Stimulated activated CD8-positive, alpha-beta memory T cell treated with anti-CD3 and anti-CD28 coated beads, Interleukin-7, amount 100 ng/mL, for 24 hours (primary cell): Measurements from ENCODE around the gene ABCB10.
"Not testable (repeated sequence)": the region's sequence is repeated elsewhere in the genome, so short reads cannot be mapped to it uniquely, and the experiment has no call there.

ENCODE experiments used
- DNase-seq: peaks from one replicate; pipeline ENCODE4 v3.0.0-alpha.2; 2020; ENCODE audit warnings: low read depth

ABCB10 gene

DNA sequence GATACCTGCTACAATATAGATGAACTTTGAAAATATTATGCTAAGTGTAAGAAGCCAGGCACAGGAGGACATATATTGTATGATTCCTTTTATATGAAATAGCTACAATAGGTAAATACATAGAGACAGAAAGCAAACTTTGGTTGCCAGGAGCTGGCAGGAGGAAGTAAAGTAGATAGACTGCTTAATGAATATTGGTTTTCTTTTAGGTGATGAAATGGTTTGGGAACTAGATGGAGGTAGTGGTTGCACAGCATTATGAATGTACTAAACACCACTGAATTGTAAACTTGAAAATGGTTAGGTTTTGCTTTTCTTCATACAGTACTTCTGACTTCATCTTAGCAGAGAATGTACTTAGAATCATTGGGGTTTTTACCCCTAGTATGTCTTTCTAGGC lies 21.5 kb downstream of the ABCB10 start:
- no peak for DNase-seq

DNA sequence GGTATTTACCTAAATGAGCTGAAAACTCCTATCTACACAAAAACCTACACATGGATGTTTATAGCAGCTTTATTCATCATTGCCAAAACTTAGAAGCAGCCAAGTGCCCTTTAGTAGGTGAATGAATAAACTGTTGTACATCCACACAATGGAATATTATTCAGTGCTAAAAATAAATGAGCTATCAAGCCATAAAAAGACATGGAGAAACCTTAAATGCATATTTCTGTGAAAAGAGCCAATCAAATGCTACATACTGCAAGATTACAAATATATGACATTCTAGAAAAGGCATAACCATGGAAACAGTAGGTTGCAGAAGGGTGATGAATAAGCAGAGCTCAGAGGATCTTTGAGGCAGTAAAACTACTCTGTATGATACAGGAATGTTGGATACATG lies 23.3 kb downstream of the ABCB10 start:
- DNase-seq: no peak

DNA sequence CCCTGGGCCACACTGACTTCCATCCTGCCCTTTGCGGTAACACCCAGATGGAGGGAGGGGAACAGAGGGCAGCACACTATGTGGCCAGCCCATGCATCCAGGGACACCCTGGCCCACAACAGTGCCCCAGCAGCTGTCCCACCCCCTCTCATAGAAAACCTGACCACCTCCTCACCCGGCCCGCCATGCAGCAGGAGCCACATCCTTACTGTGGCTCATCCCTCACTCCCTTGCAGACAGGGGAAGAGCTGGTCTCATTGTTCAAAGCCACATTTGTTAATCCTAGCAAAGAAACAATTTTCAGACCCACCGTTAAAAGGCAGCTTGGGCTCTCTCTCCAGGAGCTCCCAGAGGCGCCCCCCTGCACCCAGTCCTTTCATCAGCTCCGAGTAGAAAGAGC lies 27.2 kb downstream of the ABCB10 start:
- no peak for DNase-seq

DNA sequence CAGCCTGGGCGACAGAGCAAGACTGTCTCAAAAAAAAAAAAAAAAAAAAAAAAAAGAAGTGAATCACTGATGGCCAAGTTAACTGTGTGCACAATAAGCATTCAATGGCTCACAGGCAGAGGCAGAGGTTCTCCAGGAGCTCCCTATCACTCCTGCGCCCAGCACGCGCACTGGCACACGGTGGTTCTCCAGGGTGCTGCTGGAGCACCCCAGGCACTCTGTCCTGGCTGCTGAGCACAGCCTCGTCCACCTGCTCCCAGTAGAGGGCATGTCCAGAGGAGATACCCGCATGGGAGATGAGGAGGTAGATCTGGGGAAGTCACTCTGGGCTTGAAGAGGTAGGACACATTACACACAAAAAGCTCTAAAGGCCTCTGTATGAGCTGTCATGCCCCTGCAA lies 28.9 kb downstream of the ABCB10 start:
- no peak for DNase-seq

DNA sequence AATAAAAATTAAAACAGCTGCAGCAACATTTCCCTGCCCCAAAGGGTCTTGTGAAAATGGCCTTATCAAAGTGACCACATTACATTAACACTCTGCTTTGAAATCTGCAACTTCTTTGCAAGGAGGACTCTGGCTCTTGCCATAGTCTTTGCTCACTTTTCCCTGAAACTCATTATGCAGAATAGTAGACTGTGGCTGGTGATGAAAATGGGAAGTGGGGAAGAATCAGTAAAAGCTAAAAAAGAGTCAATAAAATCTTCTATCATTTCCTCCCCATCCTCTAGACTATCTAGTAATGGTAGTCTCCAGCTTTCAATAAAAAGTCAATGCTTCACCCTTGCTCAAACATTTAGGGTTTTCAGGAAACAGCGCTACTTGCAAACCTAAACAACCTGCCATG lies 31.8 kb downstream of the ABCB10 start:
- no peak for DNase-seq

DNA sequence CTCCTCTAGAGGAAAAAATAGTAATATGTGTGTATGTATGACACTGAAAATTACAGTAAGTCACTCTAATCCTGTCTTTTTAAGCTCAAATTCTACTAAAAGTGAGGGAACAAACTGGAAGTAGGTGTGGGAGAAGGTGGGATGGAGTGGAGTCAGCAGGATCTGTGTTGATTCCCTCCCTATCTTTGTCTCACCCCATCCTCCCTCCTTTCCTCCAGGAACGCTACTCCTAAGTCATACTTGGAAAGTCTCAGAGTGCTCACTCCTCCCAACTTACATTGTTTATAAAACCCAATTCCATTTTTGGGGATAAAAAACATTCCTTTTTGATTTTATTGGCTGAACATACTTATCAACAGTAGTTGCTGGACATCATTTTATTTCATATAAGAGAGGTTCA lies 35.5 kb downstream of the ABCB10 start:
- DNase-seq: no peak

DNA sequence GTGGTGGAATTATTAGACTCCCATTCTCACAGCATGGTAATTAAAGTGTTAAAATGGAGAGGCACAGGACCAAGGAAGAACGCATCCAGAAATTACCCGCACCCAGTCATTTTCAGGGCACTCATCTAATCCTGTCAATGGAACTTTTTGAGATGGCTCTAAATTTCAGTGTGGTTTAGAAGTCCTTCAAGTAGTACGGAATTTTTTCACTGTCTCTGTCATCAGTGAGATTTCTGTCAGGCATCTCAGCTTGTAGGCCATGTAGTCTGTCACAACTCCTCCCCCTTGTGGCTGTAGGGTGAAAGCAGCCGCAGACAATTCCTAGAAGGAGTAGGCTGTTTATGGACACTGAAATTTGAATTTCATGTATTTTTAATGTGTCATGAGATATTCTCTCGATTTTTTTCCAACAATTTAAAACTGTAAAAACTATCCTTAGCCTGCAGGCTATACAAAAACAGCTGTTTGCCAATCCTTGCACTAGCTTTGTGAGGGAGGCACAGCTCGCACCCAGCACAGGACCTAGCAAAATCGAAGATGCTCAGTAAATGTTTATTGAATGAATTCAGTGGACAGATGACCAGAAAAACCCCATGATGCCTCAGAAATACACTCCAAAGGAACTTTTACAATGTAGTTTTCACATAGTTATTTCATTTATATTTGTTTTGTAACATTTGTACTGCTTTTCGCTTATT lies 43.8 kb downstream of the ABCB10 start:
- no peak for DNase-seq

DNA sequence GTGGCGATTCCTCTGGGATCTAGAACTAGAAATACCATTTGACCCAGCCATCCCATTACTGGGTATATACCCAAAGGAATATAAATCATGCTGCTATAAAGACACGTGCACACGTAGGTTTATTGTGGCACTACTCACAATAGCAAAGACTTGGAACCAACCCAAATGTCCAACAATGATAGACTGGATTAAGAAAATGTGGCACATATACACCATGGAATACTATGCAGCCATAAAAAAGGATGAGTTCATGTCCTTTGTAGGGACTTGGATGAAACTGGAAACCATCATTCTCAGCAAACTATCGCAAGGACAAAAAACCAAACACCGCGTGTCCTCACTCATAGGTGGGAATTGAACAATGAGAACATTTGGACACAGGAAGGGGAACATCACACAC lies 46.9 kb downstream of the ABCB10 start:
- not testable (repeated sequence) for DNase-seq

DNA sequence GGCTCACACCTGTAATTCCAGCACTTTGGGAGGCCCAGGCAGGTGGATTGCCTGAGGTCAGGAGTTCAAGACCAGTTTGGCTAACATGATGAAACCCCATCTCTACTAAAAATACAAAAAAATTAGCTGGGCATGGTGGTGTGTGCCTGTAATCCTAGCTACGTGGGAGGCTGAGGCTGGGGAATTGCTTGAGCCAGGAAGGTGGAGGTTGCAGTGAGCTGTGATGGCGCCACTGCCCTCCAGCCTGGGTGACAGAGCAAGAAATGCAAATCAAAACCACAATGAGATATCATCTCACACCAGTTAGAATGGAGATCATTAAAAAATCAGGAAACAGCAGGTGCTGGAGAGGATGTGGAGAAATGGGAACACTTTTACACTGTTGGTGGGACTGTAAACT lies 47.3 kb downstream of the ABCB10 start:
- DNase-seq: not testable (repeated sequence)

DNA sequence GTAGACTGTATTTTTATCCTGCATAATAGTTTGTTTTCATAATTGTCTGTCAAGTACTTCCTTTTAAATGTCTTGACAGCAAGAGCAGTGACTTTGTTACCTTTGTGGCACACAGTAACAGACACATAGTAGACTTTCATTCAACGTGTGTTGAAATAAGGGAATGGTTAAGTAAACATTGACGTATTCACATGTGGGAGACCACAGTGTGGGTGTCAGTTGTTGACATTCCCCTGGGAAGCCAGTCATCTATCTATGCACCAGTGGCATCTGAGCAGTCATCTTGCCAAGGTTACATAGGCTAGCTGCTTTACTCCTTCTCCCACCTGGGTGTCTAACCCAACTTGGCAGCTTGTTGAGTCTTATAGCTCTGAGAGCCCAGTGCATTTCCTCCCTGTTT lies 48.9 kb downstream of the ABCB10 start:
- DNase-seq: no peak

DNA sequence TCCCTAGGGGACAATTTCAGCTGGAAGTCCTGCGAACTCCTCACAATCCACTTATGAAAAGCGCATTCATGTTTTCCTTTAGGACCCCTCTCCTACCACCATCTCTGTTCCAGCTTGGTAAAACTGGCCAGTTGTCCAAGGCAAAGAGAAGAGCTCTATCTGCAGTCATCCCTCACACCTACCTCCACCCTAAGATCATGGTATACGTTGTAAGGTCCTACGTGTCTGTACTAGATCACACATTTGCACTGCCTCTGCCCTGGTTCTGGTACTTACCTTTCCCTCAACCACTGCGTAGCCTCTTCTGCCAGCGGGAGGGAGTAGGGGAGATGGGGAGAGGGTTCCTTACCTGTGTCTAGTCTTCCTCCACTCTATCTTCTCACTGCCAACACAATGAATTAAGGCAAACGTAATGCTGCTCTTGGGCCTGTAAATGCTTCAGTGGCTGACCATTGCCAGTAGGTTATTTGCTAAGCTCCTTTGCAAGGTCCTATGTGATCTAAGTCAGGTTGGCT lies 49.6 kb downstream of the ABCB10 start:
- DNase-seq: no peak

DNA sequence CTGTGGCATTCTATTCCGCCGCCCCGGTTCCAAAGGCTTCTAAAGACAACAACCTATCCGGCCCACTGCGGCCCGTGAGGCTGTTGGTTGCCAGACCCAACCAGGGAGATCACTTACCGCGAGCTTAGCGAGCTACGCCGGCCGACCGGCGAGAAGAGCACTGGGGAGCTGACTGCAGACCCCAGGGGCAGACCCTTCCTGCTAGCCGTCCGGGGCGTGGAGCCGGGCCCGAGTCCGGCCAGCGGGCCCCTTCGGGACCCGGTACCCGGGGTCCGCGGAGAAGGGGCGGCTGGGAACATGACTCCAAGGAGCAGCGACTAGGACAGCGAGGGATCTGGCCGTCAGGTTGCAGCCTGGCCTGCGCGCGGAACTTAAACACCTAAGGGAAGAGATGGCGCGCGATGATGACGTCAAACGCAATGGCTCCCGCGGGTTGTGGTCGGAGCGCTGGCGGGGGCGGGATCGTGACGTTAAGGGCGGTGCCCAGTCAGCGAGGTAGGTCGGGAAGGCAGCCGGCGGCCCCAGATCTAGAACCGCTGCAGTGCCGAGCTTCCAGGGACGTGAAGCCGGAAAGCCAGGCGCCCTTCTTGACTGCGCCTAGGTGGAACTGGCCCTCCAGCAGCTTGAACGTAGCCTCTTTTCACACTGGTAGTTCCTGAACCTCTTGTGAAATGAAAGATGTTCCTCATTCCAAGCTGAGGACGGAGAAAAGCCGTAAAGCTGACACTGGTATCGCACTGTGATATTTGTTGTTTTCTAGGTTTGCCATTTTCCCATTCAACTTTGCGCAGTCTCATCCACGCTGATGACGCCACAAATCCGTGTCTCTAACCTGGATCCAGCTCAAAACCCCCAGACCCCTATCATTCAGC lies 50.3 kb downstream of the ABCB10 start, which contains the start of gene NUP133:
TSS of gene NUP133 (minus strand) at position 391 of the 872 bp plus-strand sequence. CDS start at position 299, 92 bp downstream.
- peak; percentile 99 for DNase-seq

DNA sequence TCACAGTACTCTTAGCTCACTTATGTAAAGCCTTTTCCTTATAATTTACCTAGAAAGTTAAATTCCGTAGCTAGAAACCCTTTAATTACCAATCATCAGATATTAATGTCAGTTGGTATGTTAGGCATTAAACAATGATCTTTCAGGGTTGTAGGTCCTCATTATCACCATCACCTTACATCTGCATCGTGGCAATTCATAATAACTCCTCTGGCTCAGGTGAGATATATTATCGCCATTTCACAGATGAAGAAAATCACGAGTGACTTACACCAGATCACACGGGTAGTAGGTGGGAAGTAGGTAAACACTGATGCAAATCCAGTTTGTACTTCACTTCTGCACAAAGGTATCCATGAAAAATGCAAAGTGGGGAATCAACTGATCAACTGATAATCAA lies 51.0 kb downstream of the ABCB10 start:
- DNase-seq: no peak

DNA sequence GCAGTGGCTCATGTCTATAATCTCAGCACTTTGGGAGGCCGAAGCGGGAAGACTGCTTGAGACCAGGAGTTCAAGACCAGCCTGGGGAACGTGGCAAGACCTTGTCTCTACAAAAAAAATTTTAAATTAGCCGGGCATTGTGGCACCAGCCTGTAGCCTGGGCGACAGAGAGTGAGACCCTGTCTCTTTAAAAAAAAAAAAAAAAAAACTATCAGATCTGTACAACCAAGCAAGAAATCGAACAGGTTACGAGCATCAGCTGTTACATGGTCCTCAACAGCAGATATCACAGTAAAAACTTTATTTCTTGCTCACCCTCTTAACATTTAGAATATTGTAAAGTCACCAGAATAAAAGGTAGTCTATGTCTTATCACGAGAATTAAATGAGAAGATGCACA lies 51.9 kb downstream of the ABCB10 start:
- no peak for DNase-seq

DNA sequence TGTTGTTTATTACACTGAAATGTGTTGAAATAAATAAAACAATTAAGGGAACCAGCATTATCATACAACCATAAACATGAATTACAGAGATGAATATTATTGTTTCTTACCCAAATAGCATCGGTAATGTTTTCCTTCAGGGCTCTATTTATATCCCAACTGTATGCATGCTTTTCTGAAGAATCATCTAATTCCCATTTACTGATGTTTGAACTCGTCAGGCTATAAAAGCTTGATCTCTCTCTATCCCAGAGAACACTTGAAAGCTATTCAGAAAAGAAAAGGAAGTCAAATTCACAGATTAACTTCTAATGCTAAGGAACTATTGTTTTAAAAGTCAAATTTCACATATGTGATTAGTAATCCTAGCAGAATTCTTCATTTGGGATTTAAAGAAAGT lies 62.7 kb downstream of the ABCB10 start:
- DNase-seq: no peak

DNA sequence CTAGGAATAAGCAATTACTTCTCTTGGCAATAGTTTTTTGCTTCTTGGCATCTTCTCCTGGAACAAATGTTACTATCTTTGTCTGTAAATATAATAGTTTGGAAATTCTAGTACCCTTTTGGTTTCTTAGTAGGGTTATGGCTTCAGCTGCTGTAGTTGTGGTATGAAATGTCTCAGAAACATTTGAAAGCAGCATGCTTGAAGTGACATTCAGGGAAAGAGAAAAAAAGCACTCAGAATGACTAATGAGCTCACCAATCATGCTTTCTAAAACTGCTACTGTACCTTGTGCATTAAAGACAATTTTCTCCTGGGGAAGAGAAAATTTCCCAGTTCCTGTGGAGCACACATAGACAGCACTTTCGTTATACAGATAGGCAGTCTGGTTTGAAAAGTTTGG lies 71.3 kb downstream of the ABCB10 start:
- no peak for DNase-seq

DNA sequence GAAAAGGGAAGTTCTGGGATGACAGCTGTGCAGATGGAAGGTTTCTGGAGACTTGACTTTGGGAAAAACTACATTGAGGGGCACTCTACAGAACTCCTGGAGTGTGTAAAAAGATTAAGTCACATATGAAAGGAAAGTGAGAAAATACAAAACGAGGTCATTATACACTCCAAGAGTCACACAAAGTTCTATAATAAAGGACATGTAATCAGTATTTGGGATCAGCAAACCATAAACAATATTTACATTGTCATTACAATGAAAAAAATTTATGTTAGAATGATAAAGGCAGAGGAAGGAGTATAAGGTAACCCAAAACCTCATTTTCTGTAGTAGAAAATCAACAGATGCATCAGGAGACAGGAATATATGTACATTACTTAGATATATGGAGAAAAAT lies 73.2 kb downstream of the ABCB10 start:
- DNase-seq: no peak

DNA sequence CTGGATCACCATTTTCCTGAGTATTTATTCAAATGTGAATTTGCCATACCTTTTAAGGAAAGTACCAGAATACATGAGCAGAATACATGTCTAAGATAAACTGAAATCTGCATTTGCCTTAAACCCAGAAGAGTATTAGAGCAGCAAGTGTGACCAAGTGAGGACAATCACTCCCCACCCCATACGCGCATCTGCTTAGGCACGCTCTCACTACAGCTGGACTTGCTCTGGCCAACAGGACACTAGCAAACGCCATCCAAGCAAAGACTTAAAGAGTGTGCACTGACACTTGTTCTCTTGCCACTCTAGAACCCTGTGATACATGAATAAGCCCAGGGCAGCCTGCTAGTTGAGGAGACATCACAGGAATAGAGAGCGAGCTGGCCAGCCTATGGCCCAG lies 76.0 kb downstream of the ABCB10 start:
- DNase-seq: no peak

DNA sequence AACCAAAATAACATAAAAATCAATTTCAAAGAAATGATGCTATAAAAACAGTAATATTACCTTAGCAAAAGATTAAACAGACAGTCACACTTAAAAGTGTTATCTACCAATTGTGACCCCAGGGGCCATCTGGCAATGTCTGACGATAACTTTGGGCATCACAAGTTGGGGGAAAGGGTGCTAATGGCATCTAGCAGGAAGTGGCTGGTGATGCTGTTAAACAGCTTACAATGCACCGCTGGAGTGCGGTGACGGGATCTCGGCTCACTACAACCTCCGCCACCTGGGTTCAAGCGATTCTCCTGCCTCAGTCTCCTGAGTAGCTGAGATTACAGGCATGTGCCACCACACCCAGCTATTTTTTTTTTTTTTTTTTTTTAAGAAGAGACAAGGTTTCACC lies 78.0 kb downstream of the ABCB10 start:
- DNase-seq: no peak

DNA sequence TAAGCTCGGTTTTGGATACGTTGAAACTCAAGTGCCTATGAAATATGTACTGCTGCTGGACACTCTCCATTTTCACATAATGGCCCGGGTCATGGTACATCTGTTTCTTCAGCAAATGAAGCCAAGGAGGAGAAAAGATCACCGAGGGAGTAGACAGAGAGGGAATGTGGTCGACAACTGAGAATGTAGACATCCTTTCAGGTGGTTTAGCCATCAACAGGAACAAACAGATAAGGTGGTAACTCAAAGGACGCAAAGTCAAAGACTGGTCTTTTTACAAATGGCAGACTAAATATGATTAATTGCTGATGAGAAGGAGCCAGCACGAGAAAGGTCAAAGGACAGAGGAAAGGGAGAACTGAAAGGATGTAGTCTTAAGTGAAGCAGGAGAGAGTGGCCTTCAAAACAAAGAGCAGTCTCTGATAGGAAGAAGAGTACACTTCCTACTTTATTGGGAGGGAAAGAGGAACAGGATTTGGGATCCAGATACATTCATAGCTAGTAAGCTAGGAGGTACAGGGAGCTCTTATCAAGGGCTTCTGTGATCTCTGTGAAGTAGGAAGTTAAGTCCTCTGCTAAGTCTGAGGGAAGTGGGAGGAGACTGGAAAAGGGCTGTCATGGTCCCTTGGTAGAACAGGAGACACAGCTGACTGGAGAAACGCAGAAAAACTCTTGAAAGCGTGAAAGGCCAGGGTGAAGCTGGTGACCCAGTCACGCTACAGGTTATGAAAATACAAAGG lies 78.7 kb downstream of the ABCB10 start:
- no peak for DNase-seq

DNA sequence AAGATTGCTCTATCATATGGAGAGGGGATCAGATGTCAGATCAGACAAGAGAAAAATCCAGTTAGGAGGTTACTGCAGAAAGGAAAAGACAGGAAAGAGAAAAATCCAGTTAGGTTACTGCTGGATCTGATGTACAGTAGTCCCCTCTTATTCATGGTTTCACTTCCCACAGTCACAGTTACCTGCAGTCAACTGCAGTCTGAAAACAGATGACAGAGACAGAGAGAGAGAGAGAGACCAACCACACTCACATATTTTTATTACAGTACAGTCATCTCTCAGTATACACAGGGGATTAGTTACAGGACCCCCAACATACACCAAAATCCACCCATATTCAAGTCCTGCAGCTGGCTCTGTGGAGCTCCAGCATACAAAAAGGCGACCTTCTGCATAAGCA lies 79.7 kb downstream of the ABCB10 start:
- no peak for DNase-seq

DNA sequence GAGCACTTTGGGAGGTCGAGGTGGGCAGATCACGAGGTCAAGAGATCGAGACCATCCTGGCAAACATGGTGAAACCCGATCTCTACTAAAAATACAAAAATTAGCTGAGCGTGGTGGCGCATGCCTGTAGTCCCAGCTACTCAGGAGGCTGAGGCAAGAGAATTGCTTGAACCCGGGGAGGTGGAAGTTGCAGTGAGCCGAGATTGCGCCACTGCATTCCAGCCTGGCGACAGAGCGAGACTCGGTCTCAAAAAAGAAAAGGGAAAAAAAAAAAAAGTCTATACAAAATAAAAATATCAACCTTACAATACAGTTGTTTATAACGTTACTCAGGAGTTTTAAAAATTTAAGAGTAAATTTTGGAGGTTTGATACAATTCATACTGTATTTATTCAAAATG lies 82.6 kb downstream of the ABCB10 start:
- not testable (repeated sequence) for DNase-seq

DNA sequence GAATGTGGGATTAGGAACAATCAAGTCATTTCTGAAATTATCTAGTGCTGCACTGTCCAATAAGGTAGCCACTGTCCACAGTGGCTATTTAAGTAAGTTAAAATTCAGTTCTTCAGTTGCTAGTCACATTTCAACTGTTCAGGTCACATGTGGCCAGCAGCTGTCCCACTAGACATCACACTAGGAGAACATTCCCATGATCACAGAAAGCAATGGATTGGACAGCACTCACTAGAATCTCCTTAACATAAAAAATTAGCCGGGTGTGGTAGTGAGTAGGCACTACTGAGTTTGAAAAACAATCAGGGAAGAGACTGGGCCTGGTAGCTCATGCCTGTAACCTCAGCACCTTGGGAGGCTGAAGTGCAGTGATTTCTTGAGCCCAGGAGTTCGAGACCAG lies 84.0 kb downstream of the ABCB10 start:
- no peak for DNase-seq
